Activated CD8-positive, alpha-beta memory T cell treated with anti-CD3 and anti-CD28 coated beads for 4 hours (primary cell): ENCODE results near the gene PDIA3.
"Not testable (repeated sequence)": the region's sequence is repeated elsewhere in the genome, so short reads cannot be mapped to it uniquely, and the experiment has no call there.

ENCODE experiments used
- DNase-seq, 2 donors: peaks; one replicate each; pipeline ENCODE4 v3.0.0-alpha.2; 2020; ENCODE audit warnings: low read depth in 2 of 2

PDIA3 gene

DNA sequence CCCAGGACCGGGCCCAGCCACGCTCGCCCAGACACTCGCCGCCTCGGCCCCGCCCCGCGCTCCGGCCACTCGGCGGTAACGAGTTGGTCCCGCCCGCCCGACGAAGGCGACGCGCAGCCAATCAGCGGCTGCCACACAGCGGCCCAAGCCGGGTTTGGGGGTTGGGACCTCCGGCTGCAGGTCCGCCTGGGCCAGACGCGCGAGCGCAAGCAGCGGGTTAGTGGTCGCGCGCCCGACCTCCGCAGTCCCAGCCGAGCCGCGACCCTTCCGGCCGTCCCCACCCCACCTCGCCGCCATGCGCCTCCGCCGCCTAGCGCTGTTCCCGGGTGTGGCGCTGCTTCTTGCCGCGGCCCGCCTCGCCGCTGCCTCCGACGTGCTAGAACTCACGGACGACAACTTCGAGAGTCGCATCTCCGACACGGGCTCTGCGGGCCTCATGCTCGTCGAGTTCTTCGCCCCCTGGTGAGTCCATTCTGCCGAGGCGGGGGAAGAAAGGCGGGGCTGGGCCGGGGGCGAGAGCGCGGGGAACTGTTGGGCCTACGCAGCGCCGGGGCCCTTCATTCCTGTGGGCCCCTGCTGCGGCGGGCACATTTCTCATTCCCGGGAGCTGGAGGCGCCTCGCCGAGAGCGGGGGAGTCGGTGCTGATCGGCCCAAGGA, at the start of gene PDIA3:
Gene PDIA3 (plus strand): TSS at position 194 of the 658 bp plus-strand sequence. CDS start 102 bp downstream, at position 296.
- peak; percentile 74 to 75 for DNase-seq

- no peak for DNase-seq
Measured at GRCh38 chr15:43702174-43702573, 44.1 kb upstream of the PDIA3 start.

- DNase-seq, result no peak
Measured at GRCh38 chr15:43702701-43703424, 43.4 kb upstream of the PDIA3 start.

DNA sequence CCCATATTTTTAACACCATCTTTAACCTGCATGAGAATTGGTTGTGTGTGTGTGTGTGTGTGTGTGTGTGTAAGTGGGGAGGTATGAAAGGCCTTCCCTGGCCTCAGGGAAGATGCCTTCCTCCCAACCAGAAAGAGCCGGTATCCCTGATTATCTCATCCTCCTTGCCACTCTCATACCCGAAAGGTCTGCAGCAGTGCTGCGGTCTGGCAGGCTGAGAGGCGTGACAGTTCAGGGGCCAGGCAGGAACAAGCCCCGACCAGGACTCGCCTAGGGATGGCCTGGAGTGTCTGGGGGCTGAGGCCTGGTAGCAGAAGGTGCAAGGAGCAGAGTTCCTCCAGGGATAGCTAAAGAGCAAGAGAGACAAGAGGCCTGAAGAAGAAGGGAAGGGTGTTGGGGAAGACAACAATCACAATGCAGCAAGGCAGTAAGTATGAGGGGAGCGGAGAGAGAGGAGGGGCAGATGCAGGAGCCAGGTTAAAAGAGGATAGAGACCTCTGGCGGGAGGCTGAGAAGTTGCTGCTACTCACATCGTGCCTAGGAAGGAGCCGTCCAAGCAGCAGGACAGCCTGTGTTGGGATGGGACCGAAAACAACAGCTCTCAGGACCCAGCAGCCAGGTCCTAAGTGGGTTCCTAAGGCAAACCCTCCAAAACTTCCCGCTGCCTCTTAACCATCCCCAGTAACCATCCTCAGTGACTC, 35.7 kb upstream of the PDIA3 start:
- DNase-seq, result not testable (repeated sequence)

GRCh38 chr15:43723151-43723550, 23.1 kb upstream of the PDIA3 start:
- DNase-seq, result no peak

DNA sequence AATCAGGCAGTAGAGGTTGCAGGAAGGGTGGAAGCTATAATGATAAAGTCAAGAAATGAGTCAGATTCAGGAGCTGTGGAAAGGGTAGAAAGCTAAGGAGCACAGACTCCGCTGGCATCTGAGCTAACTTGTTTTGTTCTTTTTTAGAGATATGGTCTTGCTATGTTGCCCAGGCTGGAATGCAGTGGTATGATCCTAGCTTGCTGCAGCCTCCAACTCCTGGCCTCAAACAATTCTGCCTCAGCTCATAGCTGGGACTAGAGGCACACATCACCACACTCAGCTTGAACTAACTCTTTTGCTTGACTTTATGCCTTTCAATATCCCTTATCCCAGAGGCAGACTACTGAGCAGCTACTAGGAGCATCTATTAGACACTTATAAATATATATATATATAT, 19.9 kb upstream of the PDIA3 start:
- not testable (repeated sequence) for DNase-seq

GRCh38 chr15:43728053-43728725, 18.0 kb upstream of the PDIA3 start:
- not testable (repeated sequence) for DNase-seq

GRCh38 chr15:43735416-43735815, 10.8 kb upstream of the PDIA3 start:
- no peak for DNase-seq

GRCh38 chr15:43746903-43747309, 668 bp downstream of the PDIA3 start:
- not testable (repeated sequence) for DNase-seq

GRCh38 chr15:43748376-43748775, 2.1 kb downstream of the PDIA3 start:
- DNase-seq, result no peak

GRCh38 chr15:43749690-43750345, 3.6 kb downstream of the PDIA3 start:
- no peak for DNase-seq

- no peak for DNase-seq
Measured at GRCh38 chr15:43751885-43752284, 5.6 kb downstream of the PDIA3 start.

DNA sequence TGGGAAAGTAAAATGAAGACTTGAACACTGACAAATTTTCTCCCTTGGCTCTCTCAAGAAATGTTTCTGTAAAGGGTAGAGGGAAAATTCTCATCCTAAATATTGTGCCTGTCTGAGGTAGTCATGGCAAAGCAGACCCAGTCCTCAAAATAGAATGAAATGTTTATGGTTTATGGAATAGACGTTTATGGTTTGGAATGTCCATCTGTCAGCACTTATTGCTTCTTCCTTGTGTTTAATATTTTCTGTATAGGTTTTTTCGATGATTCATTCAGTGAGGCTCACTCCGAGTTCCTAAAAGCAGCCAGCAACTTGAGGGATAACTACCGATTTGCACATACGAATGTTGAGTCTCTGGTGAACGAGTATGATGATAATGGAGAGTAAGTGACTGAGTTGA, 16.6 kb downstream of the PDIA3 start:
- no peak for DNase-seq

- no peak for DNase-seq
Measured at GRCh38 chr15:43763819-43764446, 17.7 kb downstream of the PDIA3 start.

DNA sequence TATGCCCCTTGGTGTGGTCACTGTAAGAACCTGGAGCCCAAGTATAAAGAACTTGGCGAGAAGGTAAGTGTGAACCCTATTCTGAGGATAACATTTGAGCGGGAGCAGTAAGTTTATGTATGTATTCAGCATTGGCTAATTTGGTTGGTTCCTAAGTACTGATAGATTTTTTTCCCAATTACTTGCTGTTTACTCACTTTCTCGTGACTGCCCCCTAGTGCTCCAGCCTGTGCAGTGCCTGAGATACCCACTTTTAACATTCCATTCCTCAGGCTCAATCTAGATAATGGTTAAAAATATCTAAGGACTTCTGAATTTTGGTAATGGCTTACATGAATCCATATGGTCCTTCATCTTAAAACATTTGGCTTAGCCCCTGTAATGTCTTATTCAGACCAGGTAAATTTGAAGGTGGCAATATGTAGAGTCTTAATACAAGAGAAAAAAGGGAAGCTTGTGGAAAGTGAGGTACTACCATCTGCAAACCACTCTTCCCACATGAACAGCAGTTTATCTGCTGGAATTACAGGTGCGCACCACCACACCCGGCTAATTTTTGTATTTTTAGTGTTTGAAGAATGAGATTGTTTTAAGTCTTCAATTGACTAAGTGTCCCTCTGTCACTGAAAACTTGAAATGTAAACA, 23.5 kb downstream of the PDIA3 start:
- DNase-seq, result no peak

DNA sequence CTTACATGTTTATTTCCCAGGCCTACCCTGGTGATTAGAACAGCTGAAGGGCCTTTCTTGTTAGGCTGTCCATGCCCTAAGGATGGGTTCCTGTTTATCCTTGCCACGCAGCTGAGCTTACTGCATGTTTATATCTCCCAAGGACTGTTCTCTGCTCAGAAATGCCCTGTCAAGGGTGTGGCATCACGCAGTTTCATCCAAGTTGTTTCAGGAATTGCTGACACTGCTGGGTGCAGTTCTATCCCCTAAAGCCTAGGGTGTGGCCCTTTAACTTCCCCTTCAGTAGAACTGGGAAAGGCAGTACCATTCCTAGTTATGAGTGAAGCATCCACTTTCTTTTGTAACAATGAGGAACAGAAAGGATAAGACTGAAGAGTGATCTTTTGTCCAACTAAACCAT, 25.6 kb downstream of the PDIA3 start:
- no peak for DNase-seq

- DNase-seq, result no peak
Measured at GRCh38 chr15:43772624-43773023, 26.4 kb downstream of the PDIA3 start.

DNA sequence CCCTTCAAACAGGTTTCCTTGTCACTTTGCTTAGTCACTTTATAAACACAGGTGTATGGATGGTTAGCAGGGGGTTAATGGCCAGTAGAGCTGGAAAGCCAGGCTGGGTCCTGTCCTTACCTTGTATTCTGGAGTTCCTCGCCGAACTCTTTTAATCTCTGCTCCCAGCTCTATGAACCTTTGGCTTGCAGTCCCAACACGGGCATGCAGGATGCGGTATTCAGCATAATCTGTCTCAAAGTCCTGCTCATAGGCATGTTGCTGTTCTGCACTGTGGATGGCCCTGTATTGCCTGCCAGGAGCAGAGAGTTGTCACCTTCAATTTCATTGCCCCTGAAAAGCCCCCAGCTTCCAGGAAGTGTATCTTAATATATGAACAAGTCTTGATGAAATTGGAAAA, 27.8 kb downstream of the PDIA3 start:
- DNase-seq, result no peak

DNA sequence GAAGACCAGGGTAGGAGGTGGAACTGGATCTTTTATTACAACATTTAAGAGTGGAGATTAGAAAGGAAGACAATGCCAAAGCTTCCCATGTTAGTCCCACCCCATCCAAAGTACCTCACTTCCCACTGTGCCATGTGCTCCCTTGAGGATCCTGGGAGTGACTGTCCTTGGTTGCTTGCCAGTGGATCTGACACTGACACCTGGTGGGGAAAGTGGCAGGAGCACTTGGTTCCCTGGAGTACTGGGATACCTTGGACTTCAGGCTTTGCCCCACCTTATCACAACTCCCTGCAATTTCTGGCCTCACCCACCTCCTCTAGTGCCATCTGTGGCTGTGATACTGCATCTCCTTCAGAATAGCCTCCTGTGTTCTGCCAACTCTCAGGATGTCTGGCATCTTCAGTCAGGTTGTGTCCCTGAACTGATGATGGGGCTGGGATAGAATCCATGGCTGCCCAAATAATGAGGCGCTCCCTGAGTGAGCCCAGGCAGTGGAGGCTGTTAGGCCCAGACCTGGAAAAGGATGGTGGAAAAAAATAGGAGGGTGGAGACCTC, 29.2 kb downstream of the PDIA3 start:
- no peak for DNase-seq

GRCh38 chr15:43776101-43776717, 30.0 kb downstream of the PDIA3 start:
- no peak for DNase-seq
